Measurements from ENCODE around the gene PICK1. TPM values are rescaled to one million over a fixed set of nuclear protein-coding genes. Genes with fewer than 3 reads are reported as not detected.

PICK1 gene
- total and polyA plus RNA-seq, 2 of the 4 experiments (the other 2 are of a cell fraction), result 16.5 to 21.0 TPM

DNA sequence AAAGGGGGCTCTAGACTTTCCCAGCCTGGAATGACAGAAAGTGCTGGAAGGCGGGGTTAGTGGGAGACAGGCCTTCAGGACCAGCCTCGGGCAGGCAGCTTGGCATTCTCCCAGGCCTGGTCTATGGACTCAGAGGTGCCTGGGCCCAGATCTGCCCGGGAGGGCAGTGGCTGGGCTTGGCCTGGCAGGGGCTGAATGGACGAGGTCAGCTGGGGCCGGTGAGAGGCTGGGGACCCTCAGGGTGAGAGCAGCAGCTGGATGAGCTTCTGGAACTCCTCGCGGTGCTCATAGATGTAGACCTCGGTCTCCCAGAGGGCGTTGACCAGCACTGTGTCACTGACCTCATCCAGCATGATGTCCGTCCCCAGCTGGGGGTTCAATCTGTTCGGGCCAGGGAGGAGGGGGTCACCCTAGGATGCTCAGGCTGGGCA, 54.7 kb downstream of the PICK1 start:
- no TSS peak for BruUV-seq (replicated peaks)
- no peak overlapping the region for H2AK9ac ChIP-seq (replicated peaks; ENCODE audit: low read depth, low read length, poor library complexity)
- no peak overlapping the region for H3K23ac ChIP-seq (ENCODE audit: low read depth, low read length)
- H2BK5ac ChIP-seq (ENCODE audit: low read depth, low read length, poor library complexity, severe bottlenecking), result no peak overlapping the region
- intact Hi-C loops (cut with micrococcal nuclease), result no loop called here
- POLR2A ChIA-PET (ENCODE audit: unreplicated experiment), result no interaction called here
- CTCF ChIA-PET, result interaction anchor here (0.5 kb wide), 1 partner anchor 107 kb away, joined by 3 read pairs; no protein-coding TSS in a partner anchor
- no peak overlapping the region for H2AK5ac ChIP-seq (ENCODE audit: low read depth, low read length)
- WGBS, 2 experiments (ENCODE audit: extremely low coverage in 2 of 2, insufficient read length in 1 of 2), result 75% methylated on average over 6 of the region's 11 CpGs; no CpG with 5 or more reads in 1 of the 2 experiments
- no peaks in the 10 kb centered on the region; the same call in 1 of the 2 replicates for H3K4me1 ChIP-seq (ENCODE audit: control insufficient read depth, insufficient read depth, low read length)
- no peaks in the 10 kb centered on the region for H3K9me3 ChIP-seq (ENCODE audit: control insufficient read depth, insufficient read depth, low read length)
- H3K36me3 ChIP-seq (ENCODE audit: control insufficient read depth, insufficient read depth, low read length), result no peaks in the 10 kb centered on the region
- no peak overlapping the region for H3K4me3 ChIP-seq (ENCODE audit: insufficient read depth, low read depth, low read length)
- H3K56ac ChIP-seq (ENCODE audit: extremely low read depth, insufficient read depth, low read length), result no peak overlapping the region
- H4K8ac ChIP-seq (ENCODE audit: low read depth in 2 of 2, low read length in 2 of 2), result no peak overlapping the region
- no peak for ATAC-seq (ENCODE audit: low read depth)
- H3K79me1 ChIP-seq (ENCODE audit: low read depth in 1 of 2, low read length in 2 of 2), result no peaks in the 10 kb centered on the region
- H2BK20ac ChIP-seq (ENCODE audit: low read depth, low read length), result no peak overlapping the region
- H2BK15ac ChIP-seq (ENCODE audit: low read depth, low read length), result no peak overlapping the region
- in situ Hi-C loops (cut with MboI; ENCODE audit: low sequenced_read_pairs), result no loop called here
- no peak overlapping the region for H3K14ac ChIP-seq (replicated peaks; ENCODE audit: low read depth, low read length)
- H3K27ac ChIP-seq (ENCODE audit: insufficient read depth, low read length), result no peak overlapping the region
- no peak overlapping the region for H2AFZ ChIP-seq (replicated peaks; ENCODE audit: low read length, poor library complexity)
- no peak overlapping the region for H2BK120ac ChIP-seq (ENCODE audit: low read depth, low read length)
- H4K91ac ChIP-seq (ENCODE audit: insufficient read depth, low read depth, low read length), result no peak overlapping the region
- no peak overlapping the region for H3K18ac ChIP-seq (ENCODE audit: low read depth, low read length)
- H3K9ac ChIP-seq (ENCODE audit: low read depth, low read length), result no peak overlapping the region
- dilution Hi-C loops (cut with HindIII; ENCODE audit: low sequenced_read_pairs, unreplicated experiment), result no loop called here
- H3K4ac ChIP-seq (ENCODE audit: low read depth, low read length), result no peak overlapping the region
- H3K4me2 ChIP-seq (ENCODE audit: low read depth, low read length), result no peak overlapping the region
- no peaks in the 10 kb centered on the region for H3K9me1 ChIP-seq (ENCODE audit: insufficient read depth, low read length)
- peaks cover 2% of the 10 kb centered on the region; the same call in 1 of the 2 replicates for H3K27me3 ChIP-seq (ENCODE audit: control insufficient read depth, insufficient read depth, low read length)
- no peaks in the 10 kb centered on the region for H4K20me1 ChIP-seq (ENCODE audit: insufficient read depth, low read length)
- no peak for DNase-seq
- H4K5ac ChIP-seq (ENCODE audit: low read depth, low read length), result no peak overlapping the region
- no peak for TF ChIP-seq POLR2A (IDR thresholded peaks at IDR 0.05; ENCODE audit: low read depth, low read length)
- TF ChIP-seq, protein P1, sequence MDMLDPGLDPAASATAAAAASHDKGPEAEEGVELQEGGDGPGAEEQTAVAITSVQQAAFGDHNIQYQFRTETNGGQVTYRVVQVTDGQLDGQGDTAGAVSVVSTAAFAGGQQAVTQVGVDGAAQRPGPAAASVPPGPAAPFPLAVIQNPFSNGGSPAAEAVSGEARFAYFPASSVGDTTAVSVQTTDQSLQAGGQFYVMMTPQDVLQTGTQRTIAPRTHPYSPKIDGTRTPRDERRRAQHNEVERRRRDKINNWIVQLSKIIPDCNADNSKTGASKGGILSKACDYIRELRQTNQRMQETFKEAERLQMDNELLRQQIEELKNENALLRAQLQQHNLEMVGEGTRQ (IDR thresholded peaks at IDR 0.05; ENCODE audit: low read depth, low read length), result no peak
- TF ChIP-seq CHD1 (IDR thresholded peaks at IDR 0.05; ENCODE audit: low read depth, low read length), result no peak
- no peak for TF ChIP-seq MAFK (IDR thresholded peaks at IDR 0.05; ENCODE audit: low read depth, low read length)
- TF ChIP-seq, protein P2, sequence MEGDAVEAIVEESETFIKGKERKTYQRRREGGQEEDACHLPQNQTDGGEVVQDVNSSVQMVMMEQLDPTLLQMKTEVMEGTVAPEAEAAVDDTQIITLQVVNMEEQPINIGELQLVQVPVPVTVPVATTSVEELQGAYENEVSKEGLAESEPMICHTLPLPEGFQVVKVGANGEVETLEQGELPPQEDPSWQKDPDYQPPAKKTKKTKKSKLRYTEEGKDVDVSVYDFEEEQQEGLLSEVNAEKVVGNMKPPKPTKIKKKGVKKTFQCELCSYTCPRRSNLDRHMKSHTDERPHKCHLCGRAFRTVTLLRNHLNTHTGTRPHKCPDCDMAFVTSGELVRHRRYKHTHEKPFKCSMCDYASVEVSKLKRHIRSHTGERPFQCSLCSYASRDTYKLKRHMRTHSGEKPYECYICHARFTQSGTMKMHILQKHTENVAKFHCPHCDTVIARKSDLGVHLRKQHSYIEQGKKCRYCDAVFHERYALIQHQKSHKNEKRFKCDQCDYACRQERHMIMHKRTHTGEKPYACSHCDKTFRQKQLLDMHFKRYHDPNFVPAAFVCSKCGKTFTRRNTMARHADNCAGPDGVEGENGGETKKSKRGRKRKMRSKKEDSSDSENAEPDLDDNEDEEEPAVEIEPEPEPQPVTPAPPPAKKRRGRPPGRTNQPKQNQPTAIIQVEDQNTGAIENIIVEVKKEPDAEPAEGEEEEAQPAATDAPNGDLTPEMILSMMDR (conservative IDR thresholded peaks at IDR 0.05; ENCODE audit: low read depth, low read length), result no peak
- no peak for TF ChIP-seq MAZ (IDR thresholded peaks at IDR 0.05; ENCODE audit: borderline replicate concordance, low read depth, low read length)
- TF ChIP-seq CEBPB (IDR thresholded peaks at IDR 0.05; ENCODE audit: low read depth, low read length), result no peak
- TF ChIP-seq MXI1 (IDR thresholded peaks at IDR 0.05; ENCODE audit: borderline replicate concordance, low read depth, low read length), result no peak

Data from IMR-90 (cell line).